H1 (cell line): ENCODE measurements around the gene SMG1. TPM values are rescaled to one million over a fixed set of nuclear protein-coding genes. Genes with fewer than 3 reads are reported as not detected.

Experiments
- CTCF ChIA-PET: fragments of 300-600 bp; sonication (Branson Sonifier 250); formaldehyde crosslinking; loops from one replicate; lab custom pipeline; 2021; ENCODE audit not compliant: partially characterized antibody; lab: Charles Lee
- POLR2A ChIA-PET: fragments of 300-600 bp; sonication (Branson Sonifier 250); formaldehyde crosslinking; loops from one replicate; lab custom pipeline; 2021; ENCODE audit warnings: inconsistent platforms; ENCODE audit not compliant: partially characterized antibody; lab: Charles Lee
- DNase-seq, 2 experiments: peaks; one replicate each; pipeline versions ENCODE4 v3.0.0 to v3.0.0-alpha.2; 2010 to 2022; ENCODE audit warnings: low spot score in 2 of 2, low read depth in 1 of 2, mixed read lengths in 1 of 2
- FAIRE-seq: peaks from 2 replicates; lab custom pipeline; 2011; peaks lifted over from hg19 to GRCh38; lab: Jason Lieb, UNC
- H2AFZ ChIP-seq: 2 replicates; pipeline ENCODE4 v1.8.1; 2012; ENCODE audit warnings: low read length, inconsistent platforms
- H2AK5ac ChIP-seq: 2 replicates; pipeline ENCODE4 v1.6.1; 2013; ENCODE audit warnings: low read depth, low read length
- H2BK120ac ChIP-seq: replicated peaks from 2 replicates; pipeline ENCODE3; 2013; ENCODE audit warnings: low read depth, low read length, inconsistent platforms
- H2BK12ac ChIP-seq: 2 replicates; pipeline ENCODE4 v1.6.1; 2013; ENCODE audit warnings: low read depth, low read length
- H2BK15ac ChIP-seq: 2 replicates; pipeline ENCODE4 v1.6.1; 2013; ENCODE audit warnings: low read length
- H2BK20ac ChIP-seq: 2 replicates; pipeline ENCODE4 v1.6.1; 2013; ENCODE audit warnings: low read length
- H2BK5ac ChIP-seq: 2 replicates; pipeline ENCODE4 v1.6.1; 2013; ENCODE audit warnings: low read depth, low read length
- H3K14ac ChIP-seq: 2 replicates; pipeline ENCODE4 v1.6.1; 2013; ENCODE audit warnings: inconsistent platforms; ENCODE audit not compliant: insufficient read length
- H3K18ac ChIP-seq: 2 replicates; pipeline ENCODE4 v1.6.1; 2013; ENCODE audit warnings: low read length; ENCODE audit errors: extremely low read depth
- H3K23ac ChIP-seq: 2 replicates; pipeline ENCODE4 v1.6.1; 2013; ENCODE audit warnings: inconsistent platforms; ENCODE audit not compliant: insufficient read length
- H3K23me2 ChIP-seq: 2 replicates; pipeline ENCODE4 v1.6.1; 2013; ENCODE audit warnings: low read depth, low read length
- H3K27ac ChIP-seq: 2 replicates; pipeline ENCODE4 v1.6.1; 2011; ENCODE audit warnings: low read depth, low read length, inconsistent platforms
- H3K27me3 ChIP-seq, 4 experiments: replicated peaks in 1 of 4; 1 replicate in 1 of 4; 2 replicates in 3 of 4; pipeline versions ENCODE4 v1.6.1 to v1.8.1; 2011 to 2013; ENCODE audit warnings: low read length in 3 of 4, mild to moderate bottlenecking in 3 of 4, inconsistent platforms in 2 of 4, mixed read lengths in 2 of 4, moderate library complexity in 1 of 4; ENCODE audit not compliant: control insufficient read depth in 3 of 4, insufficient read depth in 3 of 4; ENCODE audit errors: extremely low read depth in 1 of 4
- H3K36me3 ChIP-seq, 4 experiments: 2 replicates each; pipeline versions ENCODE4 v1.6.1 to v1.8.1; 2011 to 2013; ENCODE audit warnings: mild to moderate bottlenecking in 4 of 4, low read length in 3 of 4, moderate library complexity in 2 of 4, control low read depth in 1 of 4, inconsistent platforms in 1 of 4; ENCODE audit not compliant: insufficient read depth in 4 of 4, control insufficient read depth in 2 of 4
- H3K4ac ChIP-seq: replicated peaks from 2 replicates; pipeline ENCODE3; 2013; ENCODE audit warnings: low read length, low read depth, mixed read lengths, inconsistent platforms; ENCODE audit not compliant: insufficient read length
- H3K4me1 ChIP-seq, 4 experiments: replicated peaks in 1 of 4; 1 replicate in 1 of 4; 2 replicates in 3 of 4; pipeline versions ENCODE4 v1.6.1 to v1.8.1; 2011 to 2013; ENCODE audit warnings: low read length in 3 of 4, inconsistent platforms in 2 of 4, mixed read lengths in 1 of 4; ENCODE audit not compliant: insufficient read depth in 4 of 4, control insufficient read depth in 3 of 4
- H3K4me2 ChIP-seq, 2 experiments: 2 replicates each; pipeline versions ENCODE4 v1.6.1 to v1.8.1; 2011 to 2013; ENCODE audit warnings: low read depth in 2 of 2, low read length in 2 of 2, control low read depth in 1 of 2, inconsistent platforms in 1 of 2, mild to moderate bottlenecking in 1 of 2; ENCODE audit not compliant: insufficient read depth in 1 of 2
- H3K4me3 ChIP-seq, 4 experiments: fragments of 200-600, 300-600 bp in 1 of 4; sonication (generic), shearing (Covaris generic), sonication (Bioruptor Twin) in 1 of 4; 2 replicates each; pipeline versions ENCODE4 v1.5.1 to v1.8.1; 2011 to 2016; ENCODE audit warnings: low read length in 4 of 4, low read depth in 3 of 4, control low read depth in 2 of 4, inconsistent platforms in 2 of 4, mild to moderate bottlenecking in 2 of 4, mixed read lengths in 1 of 4, moderate library complexity in 1 of 4; ENCODE audit not compliant: insufficient read depth in 2 of 4; ENCODE audit errors: extremely low read depth in 1 of 4
- H3K56ac ChIP-seq: replicated peaks from 2 replicates; pipeline ENCODE3; 2013; ENCODE audit warnings: low read depth, mild to moderate bottlenecking, mixed read lengths, low read length, inconsistent platforms; ENCODE audit not compliant: insufficient read length
- H3K79me1 ChIP-seq: 2 replicates; pipeline ENCODE4 v1.6.1; 2013; ENCODE audit warnings: low read depth, low read length, control low read depth
- H3K79me2 ChIP-seq, 2 experiments: 2 replicates each; pipeline versions ENCODE4 v1.6.1 to v1.8.1; 2012 to 2013; ENCODE audit warnings: low read length in 2 of 2, mild to moderate bottlenecking in 2 of 2, inconsistent platforms in 1 of 2; ENCODE audit not compliant: insufficient read depth in 2 of 2, control insufficient read depth in 1 of 2
- H3K9ac ChIP-seq, 4 experiments: replicated peaks in 1 of 4; 1 replicate in 1 of 4; 2 replicates in 3 of 4; pipeline versions ENCODE4 v1.6.1 to v1.8.1; 2011 to 2013; ENCODE audit warnings: low read depth in 3 of 4, low read length in 3 of 4, control low read depth in 2 of 4, mild to moderate bottlenecking in 2 of 4, moderate library complexity in 2 of 4, inconsistent platforms in 1 of 4; ENCODE audit errors: extremely low read depth in 1 of 4
- H3K9me3 ChIP-seq, 2 experiments: 2 replicates each; pipeline versions ENCODE4 v1.6.1 to v1.8.1; 2012 to 2013; ENCODE audit warnings: mild to moderate bottlenecking in 2 of 2, moderate library complexity in 2 of 2, control low read depth in 1 of 2, inconsistent platforms in 1 of 2, low read depth in 1 of 2, low read length in 1 of 2, mixed read lengths in 1 of 2; ENCODE audit not compliant: insufficient read depth in 2 of 2
- H4K20me1 ChIP-seq, 2 experiments: replicated peaks in 1 of 2; 2 replicates each; pipeline versions ENCODE3 to v1.8.1; 2011 to 2013; ENCODE audit warnings: inconsistent platforms in 2 of 2, low read length in 2 of 2, mild to moderate bottlenecking in 1 of 2; ENCODE audit not compliant: insufficient read depth in 2 of 2, control insufficient read depth in 1 of 2
- H4K5ac ChIP-seq: 2 replicates; pipeline ENCODE4 v1.6.1; 2013; ENCODE audit warnings: low read length, low read depth, mixed read lengths, inconsistent platforms; ENCODE audit not compliant: insufficient read length
- H4K8ac ChIP-seq: 2 replicates; pipeline ENCODE4 v1.8.0; 2013; ENCODE audit warnings: mild to moderate bottlenecking, moderate library complexity, low read length, inconsistent platforms; ENCODE audit not compliant: insufficient read depth; ENCODE audit errors: extremely low read depth
- H4K91ac ChIP-seq: replicated peaks from 2 replicates; pipeline ENCODE3; 2013; ENCODE audit warnings: low read length, mixed read lengths, inconsistent platforms; ENCODE audit not compliant: insufficient read length
- ASH2L ChIP-seq: fragments of 200-600, 300-600 bp; sonication (generic); IDR thresholded peaks from one replicate; pipeline ENCODE4 v1.7.1; 2017; ENCODE audit warnings: low read length
- BACH1 ChIP-seq: IDR thresholded peaks from 2 replicates; pipeline ENCODE4 v1.6.1; 2012; ENCODE audit warnings: low read length, improper control_type of control experiment
- CHD2 ChIP-seq: IDR thresholded peaks from 2 replicates; pipeline ENCODE4 v1.6.1; 2012; ENCODE audit warnings: low read length, improper control_type of control experiment
- EP300 ChIP-seq, 2 experiments: IDR thresholded peaks; 1 replicate in 1 of 2; 2 replicates in 1 of 2; pipeline ENCODE4 v1.6.1; 2011 to 2012; ENCODE audit warnings: low read depth in 2 of 2, low read length in 2 of 2, mild to moderate bottlenecking in 2 of 2, borderline replicate concordance in 1 of 2, inconsistent platforms in 1 of 2, moderate library complexity in 1 of 2
- GABPA ChIP-seq: IDR thresholded peaks from 2 replicates; pipeline ENCODE4 v1.6.1; 2011; ENCODE audit warnings: mild to moderate bottlenecking, low read length, moderate library complexity, borderline replicate concordance; ENCODE audit not compliant: insufficient read depth
- GTF2F1 ChIP-seq: IDR thresholded peaks from 2 replicates; pipeline ENCODE4 v1.6.1; 2012; ENCODE audit warnings: low read depth, low read length, improper control_type of control experiment, borderline replicate concordance
- HDAC6 ChIP-seq: IDR thresholded peaks from one replicate; pipeline ENCODE4 v1.7.1; 2012; ENCODE audit warnings: low read depth, mild to moderate bottlenecking, inconsistent platforms, low read length, moderate library complexity
- KDM4A ChIP-seq: IDR thresholded peaks from one replicate; pipeline ENCODE4 v1.7.1; 2012; ENCODE audit warnings: low read depth, mild to moderate bottlenecking, moderate library complexity, low read length, inconsistent platforms; ENCODE audit not compliant: severe bottlenecking
- KDM5A ChIP-seq: fragments of 200-600 bp; IDR thresholded peaks from 2 replicates; pipeline ENCODE4 v1.7.1; 2012; ENCODE audit warnings: mild to moderate bottlenecking, low read length, inconsistent platforms, mixed read lengths
- POLR2A ChIP-seq, 2 experiments: IDR thresholded peaks; 1 replicate in 1 of 2; 2 replicates in 1 of 2; pipeline ENCODE4 v1.6.1; 2011; ENCODE audit warnings: low read depth in 2 of 2, low read length in 2 of 2, mild to moderate bottlenecking in 2 of 2; ENCODE audit errors: control extremely low read depth in 1 of 2
- RXRA ChIP-seq: IDR thresholded peaks from 2 replicates; pipeline ENCODE4 v1.6.1; 2011; ENCODE audit warnings: low read depth, mild to moderate bottlenecking, low read length, moderate library complexity; ENCODE audit not compliant: insufficient read depth
- SAP30 ChIP-seq: fragments of 300-600 bp; sonication (generic); IDR thresholded peaks from 2 replicates; pipeline ENCODE4 v1.7.1; 2012; ENCODE audit warnings: low read length, moderate library complexity, mild to moderate bottlenecking, inconsistent platforms; ENCODE audit not compliant: insufficient read depth, insufficient replicate concordance
- TAF1 ChIP-seq: IDR thresholded peaks from 2 replicates; pipeline ENCODE4 v1.6.1; 2011; ENCODE audit warnings: mild to moderate bottlenecking, low read depth, low read length
- TEAD4 ChIP-seq: IDR thresholded peaks from 2 replicates; pipeline ENCODE4 v1.6.1; 2012; ENCODE audit warnings: low read depth, low read length, inconsistent platforms, mixed read lengths
- ZNF274 ChIP-seq: IDR thresholded peaks from 2 replicates; pipeline ENCODE4 v1.7.0; 2012; ENCODE audit warnings: low read length, borderline replicate concordance; ENCODE audit errors: extremely low read depth
- WGBS, 2 experiments: shearing (Covaris generic) in 1 of 2; methylation state at CpG; one replicate each; pipeline versions ENCODE4 v1.1.6 to v1.1.7; 2013 to 2015; ENCODE audit warnings: low lambda C conversion rate in 2 of 2, mixed read lengths in 2 of 2, inconsistent platforms in 1 of 2, low coverage in 1 of 2, missing lambda C conversion rate in 1 of 2; ENCODE audit not compliant: insufficient replicate concordance in 2 of 2, insufficient coverage in 1 of 2, insufficient read length in 1 of 2; ENCODE audit errors: extremely low coverage in 1 of 2, missing lambda C conversion rate in 1 of 2; 5-methylcytosine and 5-hydroxymethylcytosine counted together
- polyA plus RNA-seq, 7 experiments: library from polyadenylated mRNA; depleted of rRNA in 3 of 7; stranded (reverse) in 5 of 7; unstranded in 2 of 7; fragments of >200 nt in 5 of 7; fragments of 200-250 nt in 2 of 7; gene quantifications; 1 replicate in 5 of 7; 2 replicates in 1 of 7; 4 replicates in 1 of 7; pipeline versions ENCODE4 v1.2.1 to v1.2.3, GENCODE V29; 2011 to 2013; ENCODE audit warnings: missing spikeins in 2 of 7, mixed read lengths in 2 of 7
- total RNA-seq: library from RNA; stranded (reverse); fragmentation: NEBNext Ultra II Directional; extraction: Animal tissue kit (Norgen Biotek cat#: 25700); gene quantifications from 2 replicates; pipeline ENCODE4 v1.2.1, GENCODE V29; 2021

SMG1 gene
- total and polyA plus RNA-seq, 2 of the 8 experiments (the other 6 are each of a cell fraction or from before 2014, with no cell fraction given) = 14.9 to 90.6 TPM

DNA sequence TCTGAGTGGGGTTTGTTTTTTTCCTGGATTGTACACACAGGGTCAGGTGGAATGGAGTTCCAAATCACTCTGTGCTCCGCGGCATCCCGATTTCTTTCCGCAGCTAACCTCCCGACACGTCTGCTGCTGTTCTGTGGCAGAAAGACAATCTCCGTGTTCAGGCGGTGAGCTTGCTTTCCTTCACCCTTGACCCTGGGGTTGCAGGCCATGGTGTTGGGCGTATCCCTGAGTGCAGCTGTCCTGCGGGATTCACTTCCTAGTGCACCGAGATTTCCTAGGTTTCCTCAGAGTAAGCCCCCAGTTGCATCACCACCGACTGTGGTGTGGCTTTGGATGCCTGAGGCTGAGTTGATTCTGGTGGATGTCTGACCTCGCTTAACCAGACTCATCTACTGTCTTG lies 117.0 kb downstream of the SMG1 start:
- H3K56ac ChIP-seq = no peak overlapping the region
- H2AFZ ChIP-seq = no peak overlapping the region
- no peak overlapping the region for H2BK5ac ChIP-seq
- DNase-seq = no peak
- no peak overlapping the region for H4K8ac ChIP-seq
- H3K4ac ChIP-seq = no peak overlapping the region
- peaks cover 0 to 3% of the 10 kb centered on the region in 2 experiments for H4K20me1 ChIP-seq
- H3K9ac ChIP-seq = no peak overlapping the region
- CTCF ChIA-PET = interaction anchor here (1.3 kb wide), 1 partner anchor 34 kb away, joined by 3 read pairs; no protein-coding TSS in a partner anchor
- no peaks in the 10 kb centered on the region for H3K23me2 ChIP-seq
- FAIRE-seq = no peak
- no peaks in the 10 kb centered on the region for H3K27me3 ChIP-seq
- no peak overlapping the region for H4K91ac ChIP-seq
- H3K4me1 ChIP-seq = peaks cover 0 to 10% (median 5%) of the 10 kb centered on the region in 4 experiments; a peak in 3 of 7 replicates
- no peak overlapping the region for H3K14ac ChIP-seq
- H3K27ac ChIP-seq = no peak overlapping the region
- H2BK15ac ChIP-seq = no peak overlapping the region
- H3K4me3 ChIP-seq = no peak overlapping the region
- peaks cover 17 to 62% (median 46%) of the 10 kb centered on the region in 4 experiments for H3K36me3 ChIP-seq
- no peak overlapping the region for H2AK5ac ChIP-seq
- no peak overlapping the region for H2BK12ac ChIP-seq
- H4K5ac ChIP-seq = no peak overlapping the region
- H3K18ac ChIP-seq = no peak overlapping the region
- H3K23ac ChIP-seq = no peak overlapping the region
- no peak overlapping the region for H2BK20ac ChIP-seq
- WGBS, 2 experiments = 95% methylated on average over 13 of the region's 13 CpGs; no CpG with 5 or more reads in 1 of the 2 experiments
- H3K79me1 ChIP-seq = no peaks in the 10 kb centered on the region
- no peak overlapping the region for H3K4me2 ChIP-seq
- H3K9me3 ChIP-seq = no peaks in the 10 kb centered on the region
- POLR2A ChIA-PET = interaction anchor here (1.3 to 14.8 kb wide), 3 partner anchors 9 to 20 kb away, joined by 4 to 503 read pairs (median 4); partner anchors contain the start of gene RPS15A
- no peak overlapping the region for H2BK120ac ChIP-seq
- H3K79me2 ChIP-seq = no peaks in the 10 kb centered on the region
- no peak for TF ChIP-seq BACH1
- no peak for TF ChIP-seq GTF2F1
- TF ChIP-seq POLR2A (IDR thresholded peaks at IDR 0.05; ENCODE audit: control extremely low read depth in 1 of 2, low read depth in 2 of 2, low read length in 2 of 2) = no peak
- no peak for TF ChIP-seq KDM5A
- no peak for TF ChIP-seq HDAC6
- TF ChIP-seq EP300 (IDR thresholded peaks at IDR 0.05; ENCODE audit: borderline replicate concordance in 1 of 2, low read depth in 2 of 2, low read length in 2 of 2) = no peak
- no peak for TF ChIP-seq TEAD4
- TF ChIP-seq CHD2 = no peak
- TF ChIP-seq TAF1 = no peak
- no peak for TF ChIP-seq SAP30
- no peak for TF ChIP-seq KDM4A
- no peak for TF ChIP-seq GABPA
- TF ChIP-seq RXRA = no peak
- TF ChIP-seq ZNF274 = no peak
- TF ChIP-seq ASH2L = no peak
